Adipose tissue (tissue), 3 donors: ENCODE data around the gene SPRR3. TPM values are rescaled to one million over a fixed set of nuclear protein-coding genes. Genes with fewer than 3 reads are reported as not detected.

ENCODE experiments used
- H3K27ac ChIP-seq: one replicate; pipeline ENCODE4 v1.5.1; 2013; ENCODE audit warnings: low read depth, low read length
- WGBS, 3 donors: extraction: QIAGEN DNeasy Blood & Tissue Kit; methylation state at CpG; one replicate each; pipeline ENCODE4 v1.1.7; 2013; 5-methylcytosine and 5-hydroxymethylcytosine counted together
- polyA plus RNA-seq, 3 donors: library from polyadenylated mRNA; stranded (reverse); fragments of 200-250 nt; gene quantifications; one replicate each; pipeline ENCODE4 v1.2.3, GENCODE V29; 2013
- donor health status: healthy with polysubstance abuse.
- donor health status: Bipolar disorder and iron deficiency.
- donor health status: healthy.

SPRR3 gene, protein sequence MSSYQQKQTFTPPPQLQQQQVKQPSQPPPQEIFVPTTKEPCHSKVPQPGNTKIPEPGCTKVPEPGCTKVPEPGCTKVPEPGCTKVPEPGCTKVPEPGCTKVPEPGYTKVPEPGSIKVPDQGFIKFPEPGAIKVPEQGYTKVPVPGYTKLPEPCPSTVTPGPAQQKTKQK
- 10 to 100 TPM in 1 of 3 donors, 1 to 10 TPM in 1, under 1 TPM in 1; 0.53 to 20.3 (median 1.2) TPM for polyA plus RNA-seq

DNA sequence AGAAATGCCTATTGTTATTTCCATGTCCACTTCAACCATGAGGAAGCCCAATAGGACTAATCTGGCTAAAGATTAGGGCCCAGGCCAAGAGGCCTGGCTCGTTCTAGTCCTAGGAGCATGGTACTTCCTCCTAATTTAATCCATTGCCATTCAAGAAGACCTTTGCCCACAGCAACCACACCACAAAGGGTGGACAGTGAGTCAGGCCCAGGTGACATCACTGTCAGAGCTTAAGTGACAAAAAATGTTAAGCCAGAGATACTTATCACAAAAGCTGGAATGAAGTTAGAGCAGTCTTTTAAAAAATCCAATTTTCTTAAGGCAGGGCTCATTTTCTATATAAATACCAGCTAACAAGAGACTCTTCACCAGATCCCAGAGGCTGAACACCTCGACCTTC, at the start of gene SPRR3:
Gene SPRR3, plus strand, starts transcription at position 368 of the 400 bp plus-strand sequence. CDS start 1,272 bp downstream, outside the sequence.
- 67 to 77% (median 73%) methylated on average over 2 of the region's 2 CpGs for WGBS, 3 donors
- no peak within 1 kb of the TSS for H3K27ac ChIP-seq

DNA sequence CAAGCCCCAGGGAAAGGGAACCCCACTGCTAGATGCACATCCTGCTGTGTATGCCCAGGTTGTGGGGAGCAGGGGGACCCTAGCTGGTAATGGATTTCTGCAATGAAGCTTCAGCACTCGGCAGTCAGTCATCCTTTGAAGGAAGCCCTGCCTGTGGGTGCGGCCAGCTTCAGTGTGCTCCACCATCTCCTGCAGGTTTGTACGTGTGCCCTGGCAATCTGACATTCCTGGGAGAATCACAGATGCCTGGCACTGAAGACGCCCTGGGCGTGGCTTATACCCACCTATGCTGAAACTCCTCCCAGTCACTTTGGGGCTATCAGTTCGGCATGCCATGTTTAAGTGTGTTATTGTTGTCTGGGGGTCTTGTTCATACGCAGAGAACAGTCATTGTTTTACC, 47.8 kb upstream of the SPRR3 start:
- 51 to 77% (median 76%) methylated on average over 7 of the region's 7 CpGs for WGBS, 3 donors
- H3K27ac ChIP-seq: no peak overlapping the region

DNA sequence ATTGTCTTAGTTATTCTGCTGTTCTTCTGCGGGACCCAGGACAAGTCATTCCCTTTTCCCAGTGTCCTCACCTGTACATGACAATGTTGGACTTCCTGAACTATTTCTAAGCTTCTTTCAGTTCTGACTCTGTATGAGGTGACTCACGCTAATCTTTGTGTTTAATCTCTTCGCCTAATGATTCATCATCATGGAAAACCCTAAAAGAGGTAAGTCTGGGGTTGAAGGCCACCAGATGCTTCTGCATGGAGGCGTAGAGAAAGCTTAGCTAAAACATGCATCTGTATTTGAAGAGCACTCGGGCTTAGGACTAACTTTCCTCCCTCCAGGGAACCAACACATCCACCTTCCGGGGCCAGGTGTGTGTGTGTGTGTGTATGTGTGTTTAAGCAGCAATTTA, 47.1 kb upstream of the SPRR3 start:
- no peak overlapping the region for H3K27ac ChIP-seq
- WGBS, 3 donors: 71 to 80% (median 80%) methylated on average over 6 of the region's 6 CpGs

DNA sequence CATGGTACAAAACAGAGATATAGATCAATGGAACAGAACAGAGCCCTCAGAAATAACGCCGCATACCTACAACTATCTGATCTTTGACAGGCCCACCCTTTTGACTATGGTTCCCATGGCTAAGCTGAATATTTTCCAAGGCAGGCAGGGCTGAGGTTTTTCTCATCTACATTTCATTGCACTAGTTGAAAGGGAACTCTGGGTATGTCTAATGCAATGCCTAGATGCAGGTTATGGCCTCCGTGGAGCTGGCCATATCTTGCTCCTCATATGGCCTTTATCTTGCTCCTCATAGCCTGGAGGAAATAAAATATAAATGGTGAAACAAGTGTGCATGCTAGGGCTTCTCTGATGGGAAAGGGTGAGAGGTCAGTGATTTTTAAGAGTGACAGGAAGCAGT, 44.0 kb upstream of the SPRR3 start:
- no peak overlapping the region for H3K27ac ChIP-seq
- 87 to 92% (median 88%) methylated on average over 3 of the region's 3 CpGs for WGBS, 3 donors

DNA sequence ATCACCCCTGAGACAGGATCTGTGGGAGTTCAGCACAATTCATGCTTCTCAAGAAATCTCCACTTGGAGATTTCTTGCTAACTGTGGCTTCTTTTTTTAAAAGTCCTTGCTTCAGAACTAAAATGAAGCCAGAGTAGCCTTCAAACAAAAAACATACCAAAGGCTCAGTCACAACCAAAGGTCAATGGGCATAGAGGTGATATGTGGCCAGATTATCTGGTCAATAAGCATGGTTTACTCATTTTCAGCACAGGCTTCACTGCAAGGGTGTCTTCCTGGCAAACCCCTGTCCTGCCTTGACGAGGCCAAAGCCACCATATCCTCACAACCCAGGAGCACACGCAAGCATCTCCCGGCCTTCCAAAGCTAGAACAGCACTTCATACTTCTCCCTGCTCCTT, 42.3 kb upstream of the SPRR3 start:
- H3K27ac ChIP-seq: no peak overlapping the region
- WGBS, 3 donors: 77 to 87% (median 84%) methylated on average over 3 of the region's 3 CpGs

DNA sequence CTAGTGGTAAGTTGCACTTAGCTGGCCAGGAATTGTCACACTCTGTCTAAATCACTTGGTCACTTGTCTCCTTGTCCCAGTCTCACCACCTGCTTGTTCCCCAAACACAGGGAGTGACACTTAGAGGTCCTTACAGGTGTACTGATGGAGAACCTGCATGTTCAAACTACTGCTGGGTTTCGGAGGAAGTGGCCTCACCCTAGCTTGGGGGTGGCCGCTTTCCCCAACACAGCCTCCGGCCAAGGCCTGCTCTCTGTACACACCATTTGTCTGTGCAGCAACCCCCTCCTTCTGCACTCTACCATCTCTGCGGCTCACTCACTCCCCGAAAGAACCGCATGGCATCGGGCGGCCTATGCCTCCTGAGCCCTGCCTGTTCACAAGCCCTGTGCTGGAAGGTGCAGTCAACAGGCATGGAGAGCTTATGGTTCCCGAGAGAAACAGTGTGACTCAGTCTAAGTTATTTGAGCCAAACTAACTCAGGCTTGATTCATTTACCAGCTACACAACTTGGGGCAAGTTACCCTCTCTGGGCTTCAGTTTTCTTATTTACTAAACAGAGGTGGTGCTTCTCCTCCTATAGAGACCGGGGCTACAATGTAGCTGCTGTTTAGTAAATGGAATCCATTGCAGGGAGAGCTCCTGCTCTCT, 41.6 kb upstream of the SPRR3 start:
- WGBS, 3 donors: 89 to 92% (median 92%) methylated on average over 10 of the region's 10 CpGs
- no peak overlapping the region for H3K27ac ChIP-seq

DNA sequence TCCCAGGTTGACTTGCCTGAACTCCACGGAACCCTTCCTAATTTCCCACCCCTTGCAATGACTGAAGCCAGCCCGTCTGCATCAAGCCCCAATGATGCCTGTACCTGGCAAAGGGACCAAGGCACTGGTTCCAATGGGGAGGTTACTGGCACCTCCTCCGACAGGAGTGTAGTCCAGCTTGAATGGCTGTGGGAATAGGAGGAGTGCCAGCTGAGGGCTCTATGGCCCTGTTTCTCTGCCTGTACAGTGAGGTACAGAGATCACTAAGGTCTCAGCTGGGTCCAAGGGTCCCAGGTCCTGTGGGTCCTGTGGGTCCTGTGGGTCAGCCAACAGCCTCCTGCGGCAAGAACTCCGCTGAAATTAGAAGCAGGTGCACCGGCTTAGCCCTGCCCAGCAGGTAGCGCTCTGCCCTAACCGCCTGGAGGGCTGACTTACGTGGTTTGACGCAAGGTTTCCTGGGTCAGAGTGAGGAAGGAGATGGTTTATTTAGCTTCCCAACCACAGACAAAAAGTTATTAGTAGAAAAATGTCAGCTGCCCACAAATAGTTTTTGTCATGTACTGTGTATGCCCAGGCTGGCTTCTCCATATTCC, 41.0 kb upstream of the SPRR3 start:
- no peak overlapping the region for H3K27ac ChIP-seq
- 43 to 71% (median 69%) methylated on average over 10 of the region's 10 CpGs for WGBS, 3 donors

DNA sequence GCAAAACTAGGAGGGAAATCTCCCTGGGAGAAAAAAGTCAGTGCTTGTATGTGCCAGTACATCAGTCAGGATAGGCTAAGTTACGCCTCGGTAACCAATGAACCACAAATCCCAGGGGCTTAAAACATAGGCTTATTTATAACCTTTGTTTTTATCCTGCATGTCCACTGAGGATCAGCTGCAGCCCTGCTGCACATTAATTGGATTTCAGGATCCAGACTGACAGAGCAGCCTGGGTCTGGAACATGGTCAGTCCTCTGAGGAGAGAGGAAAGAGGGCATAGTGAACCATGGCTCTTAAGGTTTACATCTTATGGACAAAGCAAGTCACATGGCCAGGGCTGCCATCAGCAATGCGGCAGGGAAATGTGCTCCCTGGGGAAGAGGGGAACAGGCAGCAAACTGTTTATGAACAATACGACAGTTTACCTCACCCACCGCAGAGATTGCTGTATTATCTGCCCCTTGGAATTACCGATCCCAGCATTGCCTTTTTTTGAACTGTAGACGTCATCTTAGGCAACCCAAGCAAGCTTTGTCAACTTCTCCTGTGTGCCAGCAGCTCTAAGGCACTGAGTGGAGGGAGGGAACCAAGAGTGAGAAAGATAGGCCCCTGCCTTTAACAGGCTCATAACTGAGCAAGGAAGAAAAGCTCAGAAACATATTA, 40.2 kb upstream of the SPRR3 start:
- no peak overlapping the region for H3K27ac ChIP-seq
- WGBS, 3 donors: 73 to 84% (median 82%) methylated on average over 7 of the region's 7 CpGs

DNA sequence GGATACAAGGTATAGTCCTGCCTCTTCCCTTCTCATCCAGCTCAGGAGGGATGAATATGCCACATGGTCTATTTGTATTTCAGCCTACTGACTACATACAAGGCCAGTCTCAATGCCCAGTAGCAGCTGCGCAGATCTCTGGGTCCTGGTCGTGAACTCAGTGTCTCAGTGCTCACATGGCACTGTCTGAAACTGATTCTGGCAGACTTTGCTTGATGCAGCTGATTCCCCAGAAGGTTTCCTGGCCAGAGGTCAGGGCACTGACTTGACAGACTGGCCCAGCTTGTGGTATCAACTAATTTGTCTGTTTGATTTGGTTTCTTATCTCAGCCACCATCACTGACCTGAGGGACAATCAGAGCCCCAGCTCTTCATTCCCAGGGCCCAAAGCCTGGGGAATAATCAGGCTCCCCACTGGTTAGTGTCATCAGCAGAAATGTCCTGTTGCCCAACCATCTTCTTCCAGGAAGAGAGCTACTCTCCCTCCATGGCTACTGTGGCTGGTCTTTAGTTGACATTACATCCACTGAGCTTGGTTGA, 38.6 kb upstream of the SPRR3 start:
- no peak overlapping the region for H3K27ac ChIP-seq
- WGBS, 3 donors: 70 to 77% (median 76%) methylated on average over 2 of the region's 2 CpGs

DNA sequence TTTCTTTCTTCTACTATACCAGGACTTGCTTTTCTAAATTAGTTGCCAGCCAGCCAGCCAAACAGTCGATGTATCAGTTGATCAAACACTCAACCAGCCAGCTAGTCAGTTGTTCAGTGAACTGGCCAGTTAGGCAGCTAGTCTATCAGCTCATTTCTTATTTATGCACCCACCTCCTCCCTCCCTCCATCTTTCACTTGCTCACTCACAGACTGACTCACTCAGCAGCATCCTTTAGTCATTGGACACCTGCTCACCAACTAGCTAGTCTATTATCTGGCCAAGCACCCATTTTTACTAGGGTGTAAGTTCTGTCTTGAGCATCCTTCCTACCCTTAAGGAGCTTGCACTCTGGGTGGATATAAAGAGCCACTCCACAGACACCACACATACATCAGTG, 37.0 kb upstream of the SPRR3 start:
- WGBS, 3 donors: 56 to 81% (median 64%) methylated on average over 1 of the region's 1 CpG
- H3K27ac ChIP-seq: no peak overlapping the region

DNA sequence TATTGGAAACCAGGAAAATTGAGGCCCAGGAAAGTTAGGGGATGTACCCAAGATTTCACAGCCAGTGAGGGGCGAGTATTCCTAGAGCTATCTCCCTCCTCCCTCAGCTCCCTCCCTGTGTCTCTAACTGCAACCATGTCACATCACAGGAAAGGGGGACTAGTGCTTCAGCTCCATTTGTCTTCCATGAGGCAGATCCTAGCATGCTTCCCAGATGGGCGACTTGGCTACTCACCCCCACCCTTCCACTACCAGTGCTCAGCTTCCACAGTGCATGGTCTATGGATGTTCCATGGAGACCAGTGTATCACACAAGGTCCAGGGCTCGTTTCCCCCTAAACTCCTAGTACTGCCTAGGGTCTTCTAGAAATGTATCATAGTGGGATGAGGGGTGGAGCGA, 35.7 kb upstream of the SPRR3 start:
- no peak overlapping the region for H3K27ac ChIP-seq
- WGBS, 3 donors: 65 to 76% (median 69%) methylated on average over 4 of the region's 4 CpGs

DNA sequence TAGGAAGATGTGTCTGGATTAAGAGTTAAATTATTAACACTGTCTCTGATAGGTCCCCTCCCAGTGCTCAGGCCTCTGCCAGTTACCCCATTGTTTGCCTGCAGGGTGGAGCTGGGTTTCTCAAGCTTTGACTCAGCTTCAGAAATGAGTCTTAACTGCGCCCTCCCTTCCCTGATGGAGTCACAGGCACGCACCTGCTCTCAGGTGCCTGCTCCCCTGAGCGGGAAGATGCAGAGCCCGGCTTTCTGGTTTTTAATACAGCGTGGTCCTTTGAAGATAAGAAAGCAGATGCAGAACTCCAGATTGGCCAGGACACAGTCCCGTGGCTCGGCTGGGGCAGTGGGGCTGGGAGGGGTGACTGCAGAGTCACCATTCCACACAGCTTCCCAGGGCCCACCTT, 34.3 kb upstream of the SPRR3 start:
- WGBS, 3 donors: 37 to 74% (median 65%) methylated on average over 7 of the region's 7 CpGs
- H3K27ac ChIP-seq: no peak overlapping the region

DNA sequence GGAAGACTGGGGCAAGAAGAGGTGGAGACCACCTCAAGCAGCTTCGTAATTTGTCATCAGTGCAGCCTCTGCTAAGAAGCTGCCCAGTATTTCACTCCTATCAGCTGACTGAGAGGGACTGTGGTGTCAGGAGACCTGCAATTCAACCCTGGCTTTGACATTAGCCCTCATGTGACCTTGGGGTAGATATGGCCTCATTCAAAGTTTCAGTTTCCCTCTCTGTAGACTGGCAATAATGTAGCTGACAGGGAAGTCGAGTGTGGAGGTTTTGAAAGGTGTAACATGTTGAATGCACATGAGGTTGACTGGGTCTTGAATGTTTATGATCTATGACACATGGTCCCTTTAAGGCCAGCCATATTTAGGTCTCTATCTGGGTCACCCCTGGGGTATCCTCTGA, 33.3 kb upstream of the SPRR3 start:
- 57 to 68% (median 59%) methylated on average over 2 of the region's 2 CpGs for WGBS, 3 donors

DNA sequence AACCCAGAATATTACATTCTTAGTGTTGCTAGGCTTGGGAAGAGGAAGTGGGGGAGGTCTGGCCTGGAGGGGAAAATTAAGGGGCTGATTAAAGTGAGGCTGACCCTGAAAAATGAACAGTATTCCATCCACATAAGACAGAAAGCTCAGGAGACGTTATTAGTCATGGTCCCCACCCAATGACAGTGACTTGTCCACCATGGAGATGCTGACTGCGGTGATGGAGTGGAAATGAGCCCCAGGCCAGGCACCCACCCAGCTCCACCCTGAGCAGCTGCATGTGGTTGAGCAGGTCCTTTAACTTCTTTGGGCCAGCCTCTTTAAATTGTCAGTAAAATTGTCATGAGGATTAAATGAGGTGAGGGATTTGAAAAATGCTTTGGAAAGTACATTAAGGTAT, 32.5 kb upstream of the SPRR3 start:
- whole genome bisulfite sequencing, 3 donors: 74 to 88% (median 76%) methylated on average over 2 of the region's 2 CpGs

More for the DNA sequence above, 33.3 kb upstream of the SPRR3 start:
- no peak overlapping the region for H3K27ac ChIP-seq

DNA sequence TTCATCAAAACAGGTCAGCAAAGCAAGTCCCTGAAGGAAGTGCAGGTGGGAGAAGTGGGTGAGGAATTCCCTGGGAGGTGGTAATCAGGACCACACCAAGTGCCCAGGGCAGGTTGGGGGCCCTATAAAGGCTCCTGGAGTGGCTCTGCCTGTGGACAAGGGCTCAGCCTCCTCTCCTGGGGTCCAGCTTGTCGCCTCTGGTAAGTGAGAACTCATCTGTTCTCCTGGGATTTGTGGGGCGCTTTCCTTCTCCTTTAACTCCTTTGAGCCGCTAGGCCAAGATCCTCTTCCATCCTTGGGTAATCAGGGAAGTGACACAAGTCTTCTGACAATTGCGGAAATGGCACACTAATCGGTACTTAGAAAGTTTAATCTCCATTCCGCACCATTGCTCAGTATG, 31.1 kb upstream of the SPRR3 start, which contains the start of gene SPRR4:
Gene SPRR4, plus strand, starts transcription at position 154 of the 400 bp plus-strand sequence. CDS start 1,243 bp downstream, outside the sequence.
- no peak within 1 kb of the TSS for H3K27ac ChIP-seq
- WGBS, 3 donors: 85 to 90% (median 88%) methylated on average over 6 of the region's 6 CpGs

More for the DNA sequence above, 32.5 kb upstream of the SPRR3 start:
- no peak overlapping the region for H3K27ac ChIP-seq

DNA sequence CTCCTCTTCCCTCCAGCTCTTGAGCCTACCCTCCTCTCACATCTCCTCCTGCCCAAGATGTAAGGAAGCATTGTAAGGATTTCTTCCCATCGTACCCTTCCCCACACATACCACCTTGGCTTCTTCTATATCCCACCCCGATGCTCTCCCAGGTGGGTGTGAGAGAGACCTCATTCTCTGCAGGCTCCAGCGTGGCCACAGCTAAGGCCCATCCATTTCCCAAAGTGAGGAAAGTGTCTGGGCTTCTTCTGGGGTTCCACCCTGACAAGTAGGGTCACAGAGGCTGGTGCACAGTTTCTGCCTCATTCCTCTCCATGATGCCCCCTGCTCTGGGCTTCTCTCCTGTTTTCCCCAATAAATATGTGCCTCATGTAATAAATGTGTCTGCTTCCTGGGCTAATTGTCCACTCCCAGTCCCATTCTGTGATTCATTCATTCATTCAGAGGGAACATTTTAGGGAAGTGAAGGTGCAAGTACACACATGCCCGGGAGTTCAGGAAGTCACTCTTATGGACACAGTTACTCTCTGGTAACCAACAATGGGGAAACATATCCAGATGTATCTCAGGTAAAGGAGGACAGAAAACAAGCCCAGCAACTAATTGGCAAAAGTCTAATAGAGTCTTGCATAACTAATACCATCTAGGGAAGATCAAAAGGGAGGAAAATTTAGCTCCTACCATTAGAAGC, 29.2 kb upstream of the SPRR3 start:
- WGBS, 3 donors: 77 to 80% (median 80%) methylated on average over 4 of the region's 4 CpGs
- no peak overlapping the region for H3K27ac ChIP-seq

DNA sequence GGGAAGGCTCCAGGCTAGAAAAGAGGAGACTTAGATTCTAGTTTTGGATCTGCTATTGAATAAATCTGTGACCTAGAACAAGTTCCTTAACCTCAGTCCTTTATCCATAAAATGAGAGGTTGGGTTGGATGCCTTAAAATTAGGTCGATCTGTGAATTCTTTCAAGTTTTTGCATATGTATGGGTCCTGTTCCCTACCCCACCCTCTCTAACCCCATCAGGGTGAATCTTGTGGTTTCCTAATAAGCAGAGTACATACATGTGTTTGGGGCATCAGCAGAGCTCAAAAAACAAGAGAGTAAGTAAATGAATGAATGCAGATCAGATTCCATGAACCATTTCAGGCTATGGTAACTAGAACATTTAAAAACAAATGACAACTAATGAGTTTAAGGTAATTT, 24.9 kb upstream of the SPRR3 start:
- H3K27ac ChIP-seq: no peak overlapping the region
- WGBS, 3 donors: 64 to 75% (median 74%) methylated on average over 1 of the region's 1 CpG

DNA sequence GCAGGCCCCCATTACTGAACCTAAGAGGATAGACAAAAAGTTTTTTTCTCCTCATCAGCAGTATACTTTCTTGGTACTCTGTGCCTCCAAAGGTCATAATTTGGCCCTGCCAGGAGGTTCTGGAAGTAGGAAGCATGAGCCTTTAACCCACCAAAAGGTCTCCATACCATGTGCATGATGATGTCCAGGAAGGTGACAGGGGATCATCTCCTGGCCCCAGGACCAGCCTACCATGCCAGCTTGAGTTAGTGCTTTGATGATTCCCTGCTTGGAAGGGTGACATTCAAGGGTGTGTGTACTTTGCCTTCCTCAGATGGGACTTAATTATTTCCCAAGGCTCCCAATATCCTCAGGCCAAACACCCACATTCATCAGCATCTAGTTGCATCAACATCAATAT, 23.9 kb upstream of the SPRR3 start:
- H3K27ac ChIP-seq: no peak overlapping the region
